ENCODE measurements around the gene MEG3. TPM values are rescaled to one million over a fixed set of nuclear protein-coding genes. Genes with fewer than 3 reads are reported as not detected.

MEG3 gene
- total and polyA plus RNA-seq, 2 experiments from 2014 or later = not detected

DNA sequence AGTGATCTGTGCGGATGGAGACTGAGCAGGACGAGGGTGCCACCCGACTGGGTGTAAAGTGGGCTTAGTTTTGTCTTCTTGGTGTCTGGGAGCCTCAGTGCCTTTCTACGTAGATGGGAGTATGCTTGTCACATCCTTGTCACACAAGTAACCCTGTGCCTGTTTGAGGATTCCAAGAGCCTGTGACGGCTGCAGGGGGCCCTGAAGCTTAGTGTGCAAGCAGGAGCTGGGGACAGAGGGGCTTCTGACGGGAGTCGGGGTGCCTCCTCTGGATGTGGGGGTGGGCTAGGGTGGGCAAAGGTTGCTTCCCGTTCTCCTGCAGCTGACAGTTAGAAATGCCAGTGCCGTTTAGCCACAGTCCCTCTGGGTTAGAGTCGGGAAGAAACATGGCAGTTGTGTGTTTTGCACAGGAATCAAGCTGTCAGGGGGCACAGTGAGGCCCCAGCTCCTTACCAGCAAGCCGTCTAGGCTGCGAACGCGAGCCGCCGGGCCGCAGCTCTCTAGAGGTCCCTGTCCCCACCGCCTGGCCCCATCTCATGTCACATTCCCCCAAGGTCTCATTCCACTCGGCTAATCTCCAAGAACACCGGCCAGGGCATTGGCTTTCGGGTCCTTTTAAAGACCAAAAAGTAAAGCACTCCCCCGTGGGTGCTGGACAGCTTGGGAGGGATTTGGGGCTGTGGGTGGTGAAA lies 70.6 kb downstream of the MEG3 start:
- Mint-ChIP-seq H3K27me3 (ENCODE audit: insufficient read depth, low read depth, poor library complexity) (peaks cover 21% of the 10 kb centered on the region), H3K4me1 (peaks cover 38% of the 10 kb centered on the region), H3K9me3 (peaks cover 3% of the 10 kb centered on the region; the same call in 1 of the 3 replicates), H3K36me3 (ENCODE audit: low read depth) (peaks cover 2% of the 10 kb centered on the region; the same call in 2 of the 3 replicates), H3K27ac (no peak overlapping the region), H3K4me3 (no peak overlapping the region)
- Histone ChIP-seq H3K4me3 (no peak overlapping the region), H3K79me2 (replicated peaks; ENCODE audit: insufficient read depth) (no peaks in the 10 kb centered on the region), H3K36me3 (ENCODE audit: insufficient read depth) (no peaks in the 10 kb centered on the region), H2AFZ (peak overlapping the region; percentile 43; the same call in 1 of the 2 replicates), H3K27ac (ENCODE audit: low read depth) (no peak overlapping the region), H3F3A (replicated peaks; ENCODE audit: low read depth) (no peaks in the 10 kb centered on the region), H3K27me3 (ENCODE audit: insufficient read depth) (peaks cover 12% of the 10 kb centered on the region), H4K20me1 (replicated peaks; ENCODE audit: insufficient read depth) (no peaks in the 10 kb centered on the region), H3K4me1 (ENCODE audit: insufficient read depth) (peaks cover 29% of the 10 kb centered on the region), H3K4me2 (no peak overlapping the region), H3K9me2 (ENCODE audit: insufficient read depth) (no peaks in the 10 kb centered on the region)
- ATAC-seq (no peak), DNase-seq (ENCODE audit: low spot score) (no peak)
- TF ChIP-seq, protein P1, sequence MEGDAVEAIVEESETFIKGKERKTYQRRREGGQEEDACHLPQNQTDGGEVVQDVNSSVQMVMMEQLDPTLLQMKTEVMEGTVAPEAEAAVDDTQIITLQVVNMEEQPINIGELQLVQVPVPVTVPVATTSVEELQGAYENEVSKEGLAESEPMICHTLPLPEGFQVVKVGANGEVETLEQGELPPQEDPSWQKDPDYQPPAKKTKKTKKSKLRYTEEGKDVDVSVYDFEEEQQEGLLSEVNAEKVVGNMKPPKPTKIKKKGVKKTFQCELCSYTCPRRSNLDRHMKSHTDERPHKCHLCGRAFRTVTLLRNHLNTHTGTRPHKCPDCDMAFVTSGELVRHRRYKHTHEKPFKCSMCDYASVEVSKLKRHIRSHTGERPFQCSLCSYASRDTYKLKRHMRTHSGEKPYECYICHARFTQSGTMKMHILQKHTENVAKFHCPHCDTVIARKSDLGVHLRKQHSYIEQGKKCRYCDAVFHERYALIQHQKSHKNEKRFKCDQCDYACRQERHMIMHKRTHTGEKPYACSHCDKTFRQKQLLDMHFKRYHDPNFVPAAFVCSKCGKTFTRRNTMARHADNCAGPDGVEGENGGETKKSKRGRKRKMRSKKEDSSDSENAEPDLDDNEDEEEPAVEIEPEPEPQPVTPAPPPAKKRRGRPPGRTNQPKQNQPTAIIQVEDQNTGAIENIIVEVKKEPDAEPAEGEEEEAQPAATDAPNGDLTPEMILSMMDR (conservative IDR thresholded peaks at IDR 0.05; ENCODE audit: low read depth in 2 of 2) = no peak
- TF ChIP-seq ZNF331 (CRISPR knock-in tag; IDR thresholded peaks at IDR 0.05; ENCODE audit: low read depth) (no peak), NANOG (IDR thresholded peaks at IDR 0.05; ENCODE audit: borderline replicate concordance) (no peak), EZH2phosphoT487 (IDR thresholded peaks at IDR 0.05; ENCODE audit: unreplicated experiment) (no peak), STAT1 (IDR thresholded peaks at IDR 0.05; ENCODE audit: unreplicated experiment) (no peak), POLR2AphosphoS5 (IDR thresholded peaks at IDR 0.05; ENCODE audit: low read depth) (no peak), CREB1 (CRISPR knock-in tag; IDR thresholded peaks at IDR 0.05; ENCODE audit: low read depth) (no peak), ZNF114 (CRISPR knock-in tag; IDR thresholded peaks at IDR 0.05) (no peak), JUNB (IDR thresholded peaks at IDR 0.05; ENCODE audit: unreplicated experiment) (no peak), EZH2 (IDR thresholded peaks at IDR 0.05; ENCODE audit: low read depth, unreplicated experiment) (no peak)
- TF ChIP-seq, protein P2, sequence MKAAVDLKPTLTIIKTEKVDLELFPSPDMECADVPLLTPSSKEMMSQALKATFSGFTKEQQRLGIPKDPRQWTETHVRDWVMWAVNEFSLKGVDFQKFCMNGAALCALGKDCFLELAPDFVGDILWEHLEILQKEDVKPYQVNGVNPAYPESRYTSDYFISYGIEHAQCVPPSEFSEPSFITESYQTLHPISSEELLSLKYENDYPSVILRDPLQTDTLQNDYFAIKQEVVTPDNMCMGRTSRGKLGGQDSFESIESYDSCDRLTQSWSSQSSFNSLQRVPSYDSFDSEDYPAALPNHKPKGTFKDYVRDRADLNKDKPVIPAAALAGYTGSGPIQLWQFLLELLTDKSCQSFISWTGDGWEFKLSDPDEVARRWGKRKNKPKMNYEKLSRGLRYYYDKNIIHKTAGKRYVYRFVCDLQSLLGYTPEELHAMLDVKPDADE (IDR thresholded peaks at IDR 0.05) = no peak
- TF ChIP-seq, protein P3, sequence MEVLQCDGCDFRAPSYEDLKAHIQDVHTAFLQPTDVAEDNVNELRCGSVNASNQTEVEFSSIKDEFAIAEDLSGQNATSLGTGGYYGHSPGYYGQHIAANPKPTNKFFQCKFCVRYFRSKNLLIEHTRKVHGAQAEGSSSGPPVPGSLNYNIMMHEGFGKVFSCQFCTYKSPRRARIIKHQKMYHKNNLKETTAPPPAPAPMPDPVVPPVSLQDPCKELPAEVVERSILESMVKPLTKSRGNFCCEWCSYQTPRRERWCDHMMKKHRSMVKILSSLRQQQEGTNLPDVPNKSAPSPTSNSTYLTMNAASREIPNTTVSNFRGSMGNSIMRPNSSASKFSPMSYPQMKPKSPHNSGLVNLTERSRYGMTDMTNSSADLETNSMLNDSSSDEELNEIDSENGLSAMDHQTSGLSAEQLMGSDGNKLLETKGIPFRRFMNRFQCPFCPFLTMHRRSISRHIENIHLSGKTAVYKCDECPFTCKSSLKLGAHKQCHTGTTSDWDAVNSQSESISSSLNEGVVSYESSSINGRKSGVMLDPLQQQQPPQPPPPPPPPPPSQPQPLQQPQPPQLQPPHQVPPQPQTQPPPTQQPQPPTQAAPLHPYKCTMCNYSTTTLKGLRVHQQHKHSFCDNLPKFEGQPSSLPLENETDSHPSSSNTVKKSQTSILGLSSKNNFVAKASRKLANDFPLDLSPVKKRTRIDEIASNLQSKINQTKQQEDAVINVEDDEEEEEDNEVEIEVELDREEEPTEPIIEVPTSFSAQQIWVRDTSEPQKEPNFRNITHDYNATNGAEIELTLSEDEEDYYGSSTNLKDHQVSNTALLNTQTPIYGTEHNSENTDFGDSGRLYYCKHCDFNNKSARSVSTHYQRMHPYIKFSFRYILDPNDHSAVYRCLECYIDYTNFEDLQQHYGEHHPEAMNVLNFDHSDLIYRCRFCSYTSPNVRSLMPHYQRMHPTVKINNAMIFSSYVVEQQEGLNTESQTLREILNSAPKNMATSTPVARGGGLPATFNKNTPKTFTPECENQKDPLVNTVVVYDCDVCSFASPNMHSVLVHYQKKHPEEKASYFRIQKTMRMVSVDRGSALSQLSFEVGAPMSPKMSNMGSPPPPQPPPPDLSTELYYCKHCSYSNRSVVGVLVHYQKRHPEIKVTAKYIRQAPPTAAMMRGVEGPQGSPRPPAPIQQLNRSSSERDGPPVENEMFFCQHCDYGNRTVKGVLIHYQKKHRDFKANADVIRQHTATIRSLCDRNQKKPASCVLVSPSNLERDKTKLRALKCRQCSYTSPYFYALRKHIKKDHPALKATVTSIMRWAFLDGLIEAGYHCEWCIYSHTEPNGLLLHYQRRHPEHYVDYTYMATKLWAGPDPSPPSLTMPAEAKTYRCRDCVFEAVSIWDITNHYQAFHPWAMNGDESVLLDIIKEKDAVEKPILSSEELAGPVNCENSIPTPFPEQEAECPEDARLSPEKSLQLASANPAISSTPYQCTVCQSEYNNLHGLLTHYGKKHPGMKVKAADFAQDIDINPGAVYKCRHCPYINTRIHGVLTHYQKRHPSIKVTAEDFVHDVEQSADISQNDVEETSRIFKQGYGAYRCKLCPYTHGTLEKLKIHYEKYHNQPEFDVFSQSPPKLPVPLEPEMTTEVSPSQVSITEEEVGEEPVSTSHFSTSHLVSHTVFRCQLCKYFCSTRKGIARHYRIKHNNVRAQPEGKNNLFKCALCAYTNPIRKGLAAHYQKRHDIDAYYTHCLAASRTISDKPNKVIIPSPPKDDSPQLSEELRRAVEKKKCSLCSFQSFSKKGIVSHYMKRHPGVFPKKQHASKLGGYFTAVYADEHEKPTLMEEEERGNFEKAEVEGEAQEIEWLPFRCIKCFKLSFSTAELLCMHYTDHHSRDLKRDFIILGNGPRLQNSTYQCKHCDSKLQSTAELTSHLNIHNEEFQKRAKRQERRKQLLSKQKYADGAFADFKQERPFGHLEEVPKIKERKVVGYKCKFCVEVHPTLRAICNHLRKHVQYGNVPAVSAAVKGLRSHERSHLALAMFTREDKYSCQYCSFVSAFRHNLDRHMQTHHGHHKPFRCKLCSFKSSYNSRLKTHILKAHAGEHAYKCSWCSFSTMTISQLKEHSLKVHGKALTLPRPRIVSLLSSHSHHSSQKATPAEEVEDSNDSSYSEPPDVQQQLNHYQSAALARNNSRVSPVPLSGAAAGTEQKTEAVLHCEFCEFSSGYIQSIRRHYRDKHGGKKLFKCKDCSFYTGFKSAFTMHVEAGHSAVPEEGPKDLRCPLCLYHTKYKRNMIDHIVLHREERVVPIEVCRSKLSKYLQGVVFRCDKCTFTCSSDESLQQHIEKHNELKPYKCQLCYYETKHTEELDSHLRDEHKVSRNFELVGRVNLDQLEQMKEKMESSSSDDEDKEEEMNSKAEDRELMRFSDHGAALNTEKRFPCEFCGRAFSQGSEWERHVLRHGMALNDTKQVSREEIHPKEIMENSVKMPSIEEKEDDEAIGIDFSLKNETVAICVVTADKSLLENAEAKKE (CRISPR knock-in tag; IDR thresholded peaks at IDR 0.05) = no peak
- TF ChIP-seq, protein P4, sequence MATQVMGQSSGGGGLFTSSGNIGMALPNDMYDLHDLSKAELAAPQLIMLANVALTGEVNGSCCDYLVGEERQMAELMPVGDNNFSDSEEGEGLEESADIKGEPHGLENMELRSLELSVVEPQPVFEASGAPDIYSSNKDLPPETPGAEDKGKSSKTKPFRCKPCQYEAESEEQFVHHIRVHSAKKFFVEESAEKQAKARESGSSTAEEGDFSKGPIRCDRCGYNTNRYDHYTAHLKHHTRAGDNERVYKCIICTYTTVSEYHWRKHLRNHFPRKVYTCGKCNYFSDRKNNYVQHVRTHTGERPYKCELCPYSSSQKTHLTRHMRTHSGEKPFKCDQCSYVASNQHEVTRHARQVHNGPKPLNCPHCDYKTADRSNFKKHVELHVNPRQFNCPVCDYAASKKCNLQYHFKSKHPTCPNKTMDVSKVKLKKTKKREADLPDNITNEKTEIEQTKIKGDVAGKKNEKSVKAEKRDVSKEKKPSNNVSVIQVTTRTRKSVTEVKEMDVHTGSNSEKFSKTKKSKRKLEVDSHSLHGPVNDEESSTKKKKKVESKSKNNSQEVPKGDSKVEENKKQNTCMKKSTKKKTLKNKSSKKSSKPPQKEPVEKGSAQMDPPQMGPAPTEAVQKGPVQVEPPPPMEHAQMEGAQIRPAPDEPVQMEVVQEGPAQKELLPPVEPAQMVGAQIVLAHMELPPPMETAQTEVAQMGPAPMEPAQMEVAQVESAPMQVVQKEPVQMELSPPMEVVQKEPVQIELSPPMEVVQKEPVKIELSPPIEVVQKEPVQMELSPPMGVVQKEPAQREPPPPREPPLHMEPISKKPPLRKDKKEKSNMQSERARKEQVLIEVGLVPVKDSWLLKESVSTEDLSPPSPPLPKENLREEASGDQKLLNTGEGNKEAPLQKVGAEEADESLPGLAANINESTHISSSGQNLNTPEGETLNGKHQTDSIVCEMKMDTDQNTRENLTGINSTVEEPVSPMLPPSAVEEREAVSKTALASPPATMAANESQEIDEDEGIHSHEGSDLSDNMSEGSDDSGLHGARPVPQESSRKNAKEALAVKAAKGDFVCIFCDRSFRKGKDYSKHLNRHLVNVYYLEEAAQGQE (IDR thresholded peaks at IDR 0.05; ENCODE audit: unreplicated experiment) = no peak

All from GM23338 (cell line).